Omental fat pad (tissue), 4 donors: ENCODE results near the gene OXCT1. TPM values are rescaled to one million over a fixed set of nuclear protein-coding genes. Genes with fewer than 3 reads are reported as not detected.
"Not testable (repeated sequence)": the region's sequence is repeated elsewhere in the genome, so short reads cannot be mapped to it uniquely, and the experiment has no call there.

Experiments used
- ATAC-seq: fragments of 150-250 bp; one replicate; pipeline ENCODE4 v1.9.1; 2016; ENCODE audit warnings: mild to moderate bottlenecking, moderate library complexity; ENCODE audit not compliant: low FRiP score
- DNase-seq: peaks from one replicate; pipeline ENCODE4 v3.0.0-alpha.2; 2019; ENCODE audit warnings: low spot score
- CTCF ChIP-seq, 3 donors: fragments of 450-650 bp; IDR thresholded peaks; one replicate each; pipeline ENCODE4 v1.5.1; 2016 to 2017; ENCODE audit warnings: antibody characterized with exemption in 3 of 3, mild to moderate bottlenecking in 3 of 3, moderate library complexity in 2 of 3
- total RNA-seq, 4 donors: library from RNA; depleted of rRNA; stranded (reverse); fragments of >200 nt; gene quantifications; one replicate each; pipeline ENCODE4 v1.1.0, GENCODE V29; 2016

The OXCT1 gene
- total RNA-seq, 4 donors from 2014 or later: 22.0 to 54.4 (median 31.9) TPM

GRCh38 chr5:41856644-41857491, 13.4 kb downstream of the OXCT1 start:
- TF ChIP-seq CTCF (IDR thresholded peaks at IDR 0.05): no peak

GRCh38 chr5:41852293-41852692, 17.9 kb downstream of the OXCT1 start:
- ATAC-seq (no peak), DNase-seq (no peak)
- no peak for TF ChIP-seq CTCF (IDR thresholded peaks at IDR 0.05)

More at GRCh38 chr5:41856644-41857491, 13.4 kb downstream of the OXCT1 start:
- DNase-seq: no peak
- ATAC-seq: peak; percentile 81

GRCh38 chr5:41851116-41851515, 19.1 kb downstream of the OXCT1 start:
- no peak for ATAC-seq
- TF ChIP-seq CTCF (IDR thresholded peaks at IDR 0.05): no peak

GRCh38 chr5:41848983-41849382, 21.2 kb downstream of the OXCT1 start:
- ATAC-seq (no peak), DNase-seq (no peak)
- TF ChIP-seq CTCF (IDR thresholded peaks at IDR 0.05): no peak

More at GRCh38 chr5:41851116-41851515, 19.1 kb downstream of the OXCT1 start:
- DNase-seq: no peak

- not testable (repeated sequence) for ATAC-seq
These were observed 24.5 kb downstream of the OXCT1 start for GRCh38 chr5:41845751-41846150.

GRCh38 chr5:41844502-41844901, 25.7 kb downstream of the OXCT1 start:
- ATAC-seq (no peak), DNase-seq (no peak)
- TF ChIP-seq CTCF (IDR thresholded peaks at IDR 0.05): no peak

More at GRCh38 chr5:41845751-41846150, 24.5 kb downstream of the OXCT1 start:
- DNase-seq: not testable (repeated sequence)

- DNase-seq (no peak), ATAC-seq (no peak)
- TF ChIP-seq CTCF (IDR thresholded peaks at IDR 0.05): peak in 1 of 3 donors; percentile 36
These were observed 26.5 kb downstream of the OXCT1 start for GRCh38 chr5:41843456-41844370.
